ENCODE measurements around the gene STX2.

STX2 gene

DNA sequence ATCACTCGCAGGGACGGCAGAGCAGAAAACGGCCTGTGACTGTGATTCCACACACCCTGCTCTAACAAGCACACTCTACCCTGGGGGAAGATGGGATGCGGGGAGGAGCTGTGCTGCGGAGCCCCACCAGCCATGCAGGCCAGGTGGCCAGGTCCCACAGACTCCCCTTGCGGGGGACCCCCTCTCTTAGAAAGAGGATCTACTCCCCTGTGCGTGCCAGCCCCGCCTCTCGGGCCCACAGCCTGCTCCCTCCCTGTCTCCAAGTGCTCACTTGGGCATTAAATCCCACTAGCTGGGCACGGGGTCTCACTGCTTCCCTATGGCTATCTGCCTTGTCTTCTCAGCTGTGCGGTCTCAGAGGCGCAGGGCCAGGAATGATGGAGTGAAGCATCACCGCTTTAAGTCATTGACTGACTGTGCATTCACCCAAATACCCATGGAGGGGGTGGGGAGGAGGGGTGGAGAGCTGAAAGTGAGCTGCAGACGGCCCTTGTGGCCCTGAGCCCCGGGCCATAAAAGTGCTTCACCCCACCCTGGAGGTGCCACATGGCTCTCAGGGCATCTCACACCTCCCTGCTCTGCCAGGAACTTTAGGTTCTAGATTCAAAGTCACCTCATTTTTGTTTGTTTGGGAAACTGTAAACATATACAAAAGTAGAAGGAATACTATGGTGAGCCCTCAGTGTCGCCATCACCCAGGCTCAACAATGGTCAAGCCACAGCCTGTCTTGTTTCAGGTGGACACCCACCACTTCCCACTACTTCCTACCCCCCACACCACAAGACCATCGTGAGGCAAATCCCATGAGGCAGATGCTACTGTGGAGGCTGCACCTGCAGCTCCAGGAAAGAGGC lies 9.4 kb downstream of the STX2 start:
- no peak for DNase-seq

DNA sequence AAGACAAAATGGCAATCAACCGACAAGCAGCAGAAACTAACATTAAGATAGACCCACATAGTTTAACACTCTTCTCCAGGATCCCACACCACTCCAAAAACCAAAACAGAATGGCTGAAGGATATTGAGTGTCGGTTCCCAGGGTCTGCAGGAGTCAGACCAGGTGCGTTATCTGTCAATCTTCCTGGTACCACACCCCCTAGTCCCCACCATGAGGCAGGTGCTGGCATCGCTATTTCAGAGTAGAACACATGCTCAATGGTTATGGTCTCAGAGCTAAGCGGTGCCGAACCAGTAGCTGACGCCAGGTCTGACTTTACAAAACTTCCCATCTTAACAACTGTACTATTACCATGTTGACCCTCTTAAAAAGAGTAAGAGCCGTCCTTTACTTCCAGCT lies 10.2 kb downstream of the STX2 start:
- DNase-seq, result no peak

DNA sequence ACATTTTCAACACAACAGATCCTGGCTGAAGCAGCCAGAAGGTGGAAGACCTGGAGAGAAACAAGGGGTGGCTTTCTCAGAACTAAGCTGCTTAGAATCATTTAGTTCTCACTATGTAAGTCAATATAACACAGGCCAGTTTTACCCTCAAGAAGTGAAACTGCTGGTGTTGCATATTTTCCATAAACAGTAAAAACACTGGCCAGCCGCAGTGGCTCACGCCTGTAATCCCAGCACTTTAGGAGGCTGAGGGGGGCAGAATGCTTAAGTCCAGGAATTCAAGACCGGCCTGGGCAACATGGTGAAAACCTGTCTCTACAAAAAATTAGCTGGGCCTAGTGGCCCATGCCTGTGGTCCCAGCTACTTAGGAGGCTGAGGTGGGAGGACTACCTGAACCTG lies 11.6 kb downstream of the STX2 start:
- DNase-seq, result no peak

DNA sequence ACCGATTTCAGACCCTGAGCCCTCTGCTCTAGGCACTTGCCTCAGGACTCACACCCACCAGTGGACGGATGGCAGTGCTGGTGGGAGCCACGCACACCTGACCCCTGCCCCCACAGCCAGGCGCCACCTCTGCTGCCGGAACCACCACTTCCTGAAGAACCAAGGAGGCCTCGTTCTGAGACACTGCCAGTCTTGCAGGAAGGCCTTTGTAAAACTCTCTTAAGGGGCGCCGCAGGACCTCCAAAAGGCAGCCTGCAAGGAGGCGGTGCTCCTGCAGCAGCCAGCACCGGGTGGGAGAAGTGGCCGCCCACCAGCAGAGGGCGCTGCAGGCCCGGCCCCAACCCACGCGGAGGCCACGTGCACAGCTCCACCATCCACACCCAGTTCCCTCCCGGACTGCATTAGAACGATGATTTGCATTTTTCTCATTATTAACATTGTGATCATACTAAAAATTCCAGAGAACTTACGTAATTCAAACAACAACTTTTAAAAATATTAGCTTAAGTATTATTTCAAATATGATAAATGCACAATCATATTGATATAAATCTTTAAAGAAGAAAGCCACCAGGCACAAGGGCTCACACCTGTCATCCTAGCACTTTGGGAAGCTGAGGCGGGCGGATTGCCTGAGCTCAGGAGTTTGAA lies 12.8 kb downstream of the STX2 start:
- DNase-seq, result peak; percentile 64 to 81

DNA sequence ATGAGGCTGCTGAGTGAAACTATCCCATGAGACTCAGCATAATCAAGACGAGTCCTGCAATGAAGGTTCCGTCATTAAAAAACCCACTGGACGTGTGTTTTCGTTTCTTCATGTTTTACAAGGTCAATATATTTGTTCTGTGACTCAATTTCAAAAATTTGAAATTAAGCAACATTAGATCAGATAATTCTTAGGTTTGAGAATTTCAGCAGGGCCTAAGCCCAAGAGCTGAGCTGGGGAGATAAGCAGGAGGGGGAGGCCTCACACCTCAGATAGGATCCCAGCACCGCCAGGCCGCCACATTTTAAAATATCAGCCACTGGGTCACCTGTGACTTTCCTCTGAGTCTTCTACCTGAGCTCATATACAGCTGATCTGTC lies 13.3 kb downstream of the STX2 start:
- no peak for DNase-seq

DNA sequence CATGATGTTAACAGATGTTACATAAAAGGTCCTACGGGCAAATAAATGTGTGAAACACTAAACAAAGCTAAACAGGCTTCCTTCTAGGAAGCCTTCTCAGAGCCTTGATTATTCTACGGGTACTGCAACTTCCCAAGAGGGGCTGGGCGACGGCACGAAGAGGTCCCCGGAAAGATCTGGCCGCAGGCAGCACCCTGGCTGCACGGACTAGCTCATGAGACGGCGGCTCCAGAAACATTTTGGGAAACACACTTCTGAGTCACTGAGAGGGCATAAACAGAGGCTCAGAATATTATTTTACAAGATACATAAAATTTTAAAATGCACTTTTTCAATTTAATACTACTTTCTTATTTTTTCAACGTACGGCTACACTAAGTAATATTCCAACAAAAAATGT lies 19.4 kb downstream of the STX2 start:
- DNase-seq, result no peak

DNA sequence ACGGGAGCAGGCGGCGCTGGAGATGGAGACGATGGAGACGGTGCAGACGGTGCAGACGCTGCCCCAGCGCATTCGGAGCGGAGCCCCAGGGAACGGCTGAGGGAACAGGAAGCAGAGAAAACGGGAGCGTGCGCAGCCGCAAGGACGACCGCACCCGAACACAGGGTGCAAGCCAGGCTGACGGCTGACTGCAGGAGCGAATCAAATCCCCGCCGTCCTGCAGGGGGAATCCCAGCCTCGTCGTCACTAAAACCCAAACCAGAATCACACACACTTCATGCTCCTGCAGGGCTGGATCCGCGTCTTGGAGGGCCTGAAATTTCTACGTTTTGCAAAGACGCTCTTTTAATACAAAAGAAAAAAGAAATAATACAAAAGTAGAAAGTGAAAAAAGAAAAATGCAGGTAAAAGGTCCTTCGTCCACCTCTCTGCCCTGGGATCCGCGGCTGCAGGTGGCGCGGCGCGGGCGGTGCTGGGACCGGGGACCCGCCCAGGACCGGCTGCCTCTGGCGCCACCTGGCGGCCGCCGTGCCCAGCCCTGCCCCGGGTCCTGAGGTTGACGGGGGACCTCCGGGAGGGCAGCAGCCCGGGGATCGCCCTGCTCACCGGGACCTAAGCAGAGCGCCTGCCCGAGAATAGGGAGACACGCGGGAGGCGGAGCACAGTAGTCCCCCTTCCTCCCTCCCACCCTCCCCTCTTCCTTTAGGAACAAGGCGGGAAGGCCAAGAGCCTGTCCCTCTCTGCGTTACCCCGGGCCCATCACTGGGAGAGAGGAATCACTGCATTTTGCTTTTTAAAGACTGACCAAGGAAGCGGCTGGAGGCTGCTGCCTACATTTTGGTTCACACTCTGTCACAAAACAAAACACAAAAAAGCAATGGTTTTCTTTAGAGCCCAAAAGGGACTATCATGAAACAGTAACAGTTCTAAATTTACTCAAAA lies 20.1 kb downstream of the STX2 start:
- peak; percentile 78 to 83 for DNase-seq

DNA sequence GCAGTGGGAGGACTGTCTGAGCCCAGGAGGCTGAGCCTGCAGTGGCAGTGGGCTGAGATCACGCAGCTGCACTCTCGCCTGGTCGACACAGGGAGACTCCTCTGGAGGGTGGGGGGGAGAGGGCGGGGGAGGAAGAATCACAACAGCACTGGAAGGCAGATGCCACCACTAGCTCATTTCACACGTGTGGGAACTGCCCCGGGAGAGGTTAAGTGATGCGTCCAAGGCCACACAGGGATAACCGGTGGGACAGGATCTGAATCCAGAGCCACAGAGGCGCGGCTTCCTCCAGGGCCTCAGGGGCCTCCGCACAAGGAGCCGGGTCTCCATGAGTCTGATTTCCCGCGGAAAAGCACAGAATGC lies 20.8 kb downstream of the STX2 start:
- DNase-seq, result no peak

DNA sequence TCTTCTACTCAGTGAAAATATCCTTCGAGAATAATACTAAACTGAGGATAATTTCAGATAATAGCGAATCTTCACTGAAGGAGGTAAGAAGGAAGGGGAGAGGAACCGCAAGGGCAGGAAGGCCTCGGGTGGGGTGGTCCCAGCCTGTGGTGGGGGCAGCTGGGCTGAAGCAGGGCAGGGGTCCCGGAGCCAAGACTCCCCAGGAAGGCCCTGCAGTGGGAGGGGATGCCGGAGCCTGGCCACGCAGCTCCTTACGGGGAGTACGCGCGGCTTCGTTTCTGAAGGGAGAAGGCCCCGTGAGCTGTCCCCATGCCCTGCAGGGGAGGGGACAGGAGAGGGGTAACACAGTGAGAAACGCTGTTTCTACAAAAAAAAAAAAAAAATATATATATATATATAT lies 21.2 kb downstream of the STX2 start:
- no peak for DNase-seq

DNA sequence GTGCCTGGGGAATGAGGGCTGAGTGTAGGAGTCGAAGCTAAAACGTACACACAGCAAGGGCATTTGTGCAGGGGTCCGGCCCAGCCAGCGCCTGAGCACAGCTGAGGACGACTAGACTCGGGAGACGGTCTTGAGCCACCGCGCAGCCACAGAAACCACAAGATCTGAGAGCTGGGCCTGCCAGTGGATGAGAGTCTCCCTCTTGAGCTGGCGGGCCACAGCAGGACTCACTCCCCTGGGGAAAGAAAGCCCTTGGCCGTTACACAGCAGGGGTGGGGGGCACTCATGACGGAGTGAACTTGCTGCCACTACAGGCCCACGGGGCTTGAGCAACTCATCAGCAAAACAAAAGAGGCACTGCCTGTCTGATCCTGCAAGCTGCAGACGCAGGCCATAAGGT lies 23.0 kb downstream of the STX2 start:
- DNase-seq, result no peak

DNA sequence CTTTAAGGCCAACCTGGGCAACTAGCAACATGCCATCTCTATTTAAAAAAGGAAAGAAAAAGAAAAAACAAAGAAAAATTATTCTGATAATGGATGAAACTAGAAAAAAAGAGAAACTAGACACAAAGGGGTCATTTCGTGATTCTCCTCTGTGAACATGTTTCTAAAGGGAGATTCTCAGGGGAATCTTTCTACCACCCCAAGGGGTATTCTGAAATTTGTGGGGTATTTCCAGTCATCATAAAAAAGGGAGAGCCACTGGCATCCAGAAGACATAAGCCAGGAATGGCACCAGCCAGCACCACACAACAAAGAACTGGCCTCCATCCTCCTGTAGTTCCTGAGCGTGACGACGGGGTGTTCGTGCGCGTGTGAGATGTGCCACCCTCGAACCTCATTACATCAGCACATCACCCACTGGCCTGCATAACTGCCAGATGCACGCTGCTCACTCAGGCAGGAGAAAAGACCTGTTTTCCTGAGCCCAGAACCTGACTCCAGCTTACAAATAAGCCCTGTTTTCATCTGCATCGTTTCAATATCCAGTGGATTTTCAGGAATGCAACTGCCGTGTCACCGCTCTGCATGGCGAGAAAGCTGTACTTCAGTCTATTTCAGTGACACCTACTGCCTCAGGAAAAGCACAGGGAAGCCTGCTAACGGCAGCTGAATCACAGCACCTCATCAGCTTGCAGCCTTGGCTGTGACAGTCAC lies 23.9 kb downstream of the STX2 start:
- DNase-seq, result no peak

DNA sequence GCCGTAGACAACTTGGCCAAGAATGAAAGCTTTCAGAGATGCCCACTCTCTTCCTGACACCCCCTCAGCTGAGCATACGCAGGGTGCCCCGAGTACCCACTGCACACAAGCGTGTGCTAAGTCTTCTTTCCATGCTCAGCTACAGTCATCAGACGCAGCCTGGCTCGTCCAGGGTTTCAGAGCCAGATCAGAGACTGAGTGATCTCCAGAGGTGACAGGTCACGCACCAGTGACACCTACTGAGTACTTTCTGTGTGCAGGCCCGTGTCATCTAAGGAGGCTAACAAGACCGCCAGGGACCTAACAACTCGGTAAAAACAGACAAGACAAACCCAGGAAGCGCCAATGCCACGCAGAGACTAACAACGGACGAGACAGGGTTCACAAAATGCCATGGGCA lies 25.1 kb downstream of the STX2 start:
- no peak for DNase-seq

DNA sequence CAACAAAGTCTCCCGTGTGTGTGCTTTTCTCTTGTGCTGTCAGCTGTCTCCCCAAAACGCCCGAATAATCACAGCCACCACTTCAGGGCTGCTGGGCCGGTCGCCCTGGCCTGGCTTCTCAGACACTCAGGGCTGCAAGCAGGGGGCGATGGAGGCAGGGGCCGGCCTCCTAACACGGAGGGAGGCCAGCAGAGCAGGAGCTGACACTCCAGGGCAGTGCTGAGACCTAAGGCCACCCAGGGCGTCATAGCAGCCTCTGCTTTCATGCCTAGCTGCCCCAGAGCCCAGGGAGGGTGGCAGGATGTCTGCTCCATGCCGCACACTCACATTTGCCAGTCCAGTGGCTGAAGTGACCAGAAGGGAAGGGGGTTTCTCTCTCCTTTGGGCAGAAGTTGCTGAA lies 25.6 kb downstream of the STX2 start:
- DNase-seq, result no peak

DNA sequence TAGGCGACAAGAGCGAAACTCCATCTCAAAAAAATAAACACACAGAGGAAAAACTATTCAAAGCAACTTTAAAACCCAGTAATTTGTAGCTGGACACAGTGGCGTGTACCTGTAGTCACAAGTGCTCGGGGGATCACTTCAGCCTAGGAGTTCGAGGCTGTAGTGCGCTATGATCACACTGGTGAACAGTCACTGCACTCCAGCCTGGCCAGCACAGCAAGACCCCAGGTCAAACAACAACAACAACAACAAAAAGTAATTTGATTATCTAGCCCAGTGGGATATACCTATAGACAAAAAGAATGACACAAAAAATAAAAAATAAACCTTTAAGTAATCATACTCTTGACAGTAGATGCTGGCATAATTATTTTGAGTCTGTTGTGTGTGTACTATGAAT lies 29.3 kb downstream of the STX2 start:
- no peak for DNase-seq

DNA sequence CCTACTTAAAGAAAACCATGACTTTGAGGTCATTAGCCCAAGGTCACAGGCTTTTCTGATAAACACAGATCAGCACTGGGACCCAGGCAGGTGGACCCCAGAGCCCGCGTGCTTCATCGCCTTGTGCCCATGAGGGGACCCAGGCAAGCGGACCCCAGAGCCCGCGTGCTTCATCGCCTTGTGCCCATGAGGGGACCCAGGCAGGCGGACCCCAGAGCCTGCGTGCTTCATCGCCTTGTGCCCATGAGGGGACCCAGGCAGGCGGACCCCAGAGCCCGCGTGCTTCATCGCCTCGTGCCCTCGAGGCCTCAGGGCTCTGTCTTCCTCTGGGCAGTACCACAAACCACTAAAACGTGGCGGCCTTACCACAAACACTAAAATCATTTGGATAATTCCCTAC lies 31.7 kb downstream of the STX2 start:
- DNase-seq, result no peak

DNA sequence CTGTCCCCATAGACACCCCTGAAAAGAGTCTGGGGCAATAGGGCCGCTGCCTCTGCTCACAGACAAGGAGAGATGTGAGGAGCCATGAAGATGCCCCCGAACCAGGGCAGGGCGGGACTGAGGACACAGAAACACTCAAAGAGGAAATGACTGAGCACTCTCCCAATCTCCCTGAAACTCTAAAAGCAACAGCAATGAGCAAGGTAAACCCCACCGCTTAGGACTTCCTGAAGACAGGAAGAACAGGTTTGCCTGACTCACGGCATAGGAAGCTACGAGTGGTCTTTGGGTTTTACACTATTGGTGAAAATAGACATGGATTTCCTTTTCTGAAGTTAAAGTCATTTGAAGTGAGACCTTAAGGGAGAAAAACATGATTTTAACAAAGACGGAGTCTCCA lies 32.5 kb downstream of the STX2 start:
- DNase-seq, result no peak

DNA sequence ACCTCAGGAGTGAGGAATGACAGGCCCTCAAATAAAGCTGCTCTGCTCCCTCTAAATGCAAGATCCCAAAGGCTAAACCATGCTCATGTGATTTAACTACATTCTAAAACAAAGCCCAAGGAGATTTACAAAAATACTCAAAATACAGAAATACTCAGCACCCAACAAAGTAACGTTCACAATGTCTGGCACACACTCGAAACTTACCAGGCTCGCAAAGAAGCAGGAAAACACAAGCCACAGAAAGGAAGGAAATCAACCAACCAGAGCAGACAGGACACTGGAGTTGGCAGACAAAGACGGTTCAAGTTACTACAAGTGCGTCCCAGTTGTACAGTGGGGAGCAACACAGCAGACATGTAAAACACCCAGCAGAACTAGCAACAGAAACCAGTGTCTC lies 33.4 kb downstream of the STX2 start:
- no peak for DNase-seq

DNA sequence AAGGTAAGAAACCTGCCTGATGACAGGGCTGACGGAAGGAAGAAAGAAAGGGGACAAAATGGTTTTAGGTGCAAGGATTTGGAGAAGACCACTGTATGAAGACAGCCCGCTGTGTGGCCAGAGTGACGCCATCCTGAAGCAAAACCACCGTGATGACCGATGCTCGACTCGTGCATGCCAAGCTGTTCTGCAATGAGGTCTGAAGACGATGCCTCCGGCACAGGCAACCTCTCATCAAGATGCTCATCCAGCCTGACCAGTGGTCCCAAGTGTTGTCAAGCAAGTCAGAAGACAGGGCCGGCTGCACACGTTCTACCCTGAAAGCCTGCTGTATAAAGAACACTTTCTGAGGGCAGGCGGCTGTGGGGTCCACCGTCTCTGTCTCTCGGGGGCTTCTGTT lies 34.8 kb downstream of the STX2 start:
- DNase-seq, result no peak

DNA sequence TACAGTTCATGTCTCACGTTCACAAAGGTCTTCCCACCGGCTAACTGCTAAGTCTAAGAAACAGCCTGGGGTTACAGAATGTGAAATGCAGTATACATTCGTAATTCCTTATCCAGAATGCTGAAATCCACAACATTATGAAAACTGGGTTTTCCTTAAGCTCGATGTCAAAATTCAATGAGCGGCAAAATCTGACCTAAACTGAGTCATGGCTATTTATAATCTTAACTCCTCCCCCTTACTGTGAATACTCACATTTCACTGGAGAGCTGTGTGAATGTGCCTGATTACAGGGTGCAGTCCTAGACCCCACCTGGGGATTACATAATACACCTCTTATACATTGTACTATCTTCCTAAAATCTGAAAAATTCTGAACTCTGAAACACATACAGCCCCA lies 35.3 kb downstream of the STX2 start:
- no peak for DNase-seq

DNA sequence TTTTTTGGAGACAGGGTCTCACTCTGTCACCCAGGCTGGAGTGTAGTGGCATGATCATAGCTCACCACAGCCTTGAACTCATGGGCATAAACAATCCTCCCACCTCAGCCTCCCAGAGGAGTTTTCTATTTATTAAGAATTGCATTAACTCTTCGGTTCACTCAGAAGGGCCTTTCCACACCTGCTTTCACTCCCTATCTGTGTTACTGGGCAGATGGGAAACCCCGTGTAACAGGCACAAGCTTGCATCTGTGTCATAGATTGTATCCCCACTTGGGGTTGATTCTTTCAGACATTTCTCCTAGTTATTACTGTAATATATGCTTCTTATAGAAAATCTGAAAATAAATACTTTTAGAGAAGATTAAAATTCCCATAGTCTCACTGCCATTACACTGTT lies 38.7 kb downstream of the STX2 start:
- no peak for DNase-seq

DNA sequence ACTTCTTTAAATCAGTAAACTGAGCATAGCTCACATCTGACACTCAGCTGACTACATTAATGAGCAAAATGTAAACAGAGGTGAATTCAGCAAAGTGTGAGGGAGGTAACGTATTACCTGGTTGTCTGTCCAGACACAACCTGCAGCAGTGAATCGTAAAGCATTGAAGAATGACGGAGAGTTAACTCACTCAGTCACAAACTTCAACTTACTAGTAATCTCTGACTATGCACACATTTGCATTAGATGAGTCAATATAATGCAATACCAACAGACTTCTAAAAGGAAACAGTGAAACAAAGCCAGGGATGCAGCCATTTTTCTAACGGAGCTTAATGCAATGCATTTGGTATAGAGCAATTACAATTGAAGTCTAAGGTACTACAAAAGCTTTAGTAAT lies 40.0 kb downstream of the STX2 start:
- DNase-seq, result no peak

DNA sequence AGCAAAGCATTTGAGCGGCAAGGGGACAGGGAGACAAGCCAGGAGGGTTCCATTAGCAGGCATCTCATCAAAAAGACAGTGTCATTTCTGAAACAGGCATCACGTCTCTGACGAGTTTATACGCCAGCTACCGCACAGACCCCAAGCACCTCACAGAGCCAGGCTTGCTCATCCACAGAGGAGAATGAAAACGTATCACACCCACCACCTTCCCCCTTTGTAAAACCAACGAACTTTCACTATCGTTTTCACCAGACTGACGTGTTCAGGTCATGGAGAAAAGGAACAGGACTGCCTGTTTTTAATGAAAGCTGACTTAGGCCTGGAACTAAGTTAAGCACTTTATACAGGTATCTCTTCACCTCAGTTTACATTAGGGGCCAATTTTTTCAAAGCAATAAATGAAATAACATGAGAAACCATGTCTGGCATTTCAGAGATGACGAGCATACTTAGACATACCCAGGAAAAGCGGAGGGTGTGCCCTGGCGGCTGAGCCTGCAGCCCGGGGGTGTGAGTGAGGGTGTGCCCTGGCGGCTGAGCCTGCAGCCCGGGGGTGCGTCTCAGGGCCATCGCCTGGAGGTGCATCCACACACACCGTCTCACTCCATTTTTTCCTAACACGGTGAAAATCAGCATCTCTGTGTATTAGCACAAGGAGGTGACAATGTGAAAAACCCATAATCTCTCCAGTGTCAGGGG lies 41.9 kb downstream of the STX2 start:
- DNase-seq, result peak; percentile 24 to 33

All from stimulated activated CD4-positive, alpha-beta T cell treated with anti-CD3 and anti-CD28 coated beads, Interleukin-2, amount 100 ng/mL, for 48 hours (primary cell).